Stimulated activated memory B cell treated with anti-CD40 and anti-IgM and Interleukin-4, amounts not matched to agents 10 μg/mL and 1 μg/mL and 100 μg/mL, for 72 hours (primary cell): Measurements from ENCODE around the gene PI3.

Source experiments
- ATAC-seq: fragments of 150-1000 bp; cut with Tn5 transposase; 2 replicates; pipeline ENCODE4 v1.10.0; 2021
- H3K27ac Mint-ChIP-seq: one replicate; pipeline ENCODE4 v1.8.0; 2022; ENCODE audit warnings: mild to moderate bottlenecking, mixed read lengths
- H3K27me3 Mint-ChIP-seq: one replicate; pipeline ENCODE4 v1.8.0; 2022; ENCODE audit warnings: mixed read lengths
- H3K36me3 Mint-ChIP-seq: one replicate; pipeline ENCODE4 v1.8.0; 2022; ENCODE audit warnings: mixed read lengths
- H3K4me1 Mint-ChIP-seq: one replicate; pipeline ENCODE4 v1.8.0; 2022; ENCODE audit warnings: mixed read lengths
- H3K4me3 Mint-ChIP-seq: one replicate; pipeline ENCODE4 v1.8.0; 2022; ENCODE audit warnings: mild to moderate bottlenecking, moderate library complexity, mixed read lengths
- H3K9me3 Mint-ChIP-seq: one replicate; pipeline ENCODE4 v1.8.0; 2022; ENCODE audit warnings: mixed read lengths

The PI3 gene

GRCh38 chr20:45218124-45218523 is 43.4 kb downstream of the PI3 start:
- Mint-ChIP-seq H3K4me3 (no peak overlapping the region), H3K4me1 (no peaks in the 10 kb centered on the region), H3K27me3 (peaks cover 67% of the 10 kb centered on the region), H3K9me3 (no peaks in the 10 kb centered on the region), H3K27ac (no peak overlapping the region), H3K36me3 (no peaks in the 10 kb centered on the region)
- no peak for ATAC-seq

- peak; percentile 24 for ATAC-seq
Observed at GRCh38 chr20:45218636-45219035, 43.9 kb downstream of the PI3 start.

GRCh38 chr20:45221076-45221475 is 46.4 kb downstream of the PI3 start, which contains the start of gene SEMG2:
Gene SEMG2 (plus strand): TSS chr20:45221373. CDS start chr20:45221390, 17 bp downstream.
- Mint-ChIP-seq H3K36me3 (no peaks in the 10 kb centered on the region), H3K4me3 (no peak within 1 kb of the TSS), H3K27me3 (peaks cover 63% of the 10 kb centered on the region), H3K9me3 (no peaks in the 10 kb centered on the region), H3K4me1 (no peaks in the 10 kb centered on the region), H3K27ac (no peak within 1 kb of the TSS)
- no peak for ATAC-seq

More at GRCh38 chr20:45218636-45219035, 43.9 kb downstream of the PI3 start:
- peaks cover 63% of the 10 kb centered on the region for H3K27me3 Mint-ChIP-seq
- no peaks in the 10 kb centered on the region for H3K4me1 Mint-ChIP-seq
- no peaks in the 10 kb centered on the region for H3K36me3 Mint-ChIP-seq
- no peak overlapping the region for H3K4me3 Mint-ChIP-seq
- no peak overlapping the region for H3K27ac Mint-ChIP-seq
- H3K9me3 Mint-ChIP-seq: no peaks in the 10 kb centered on the region

GRCh38 chr20:45223136-45223535 is 48.4 kb downstream of the PI3 start:
- H3K27ac Mint-ChIP-seq: no peak overlapping the region
- H3K36me3 Mint-ChIP-seq: no peaks in the 10 kb centered on the region
- peaks cover 56% of the 10 kb centered on the region for H3K27me3 Mint-ChIP-seq
- H3K9me3 Mint-ChIP-seq: no peaks in the 10 kb centered on the region
- no peak overlapping the region for H3K4me3 Mint-ChIP-seq
- no peak for ATAC-seq
- H3K4me1 Mint-ChIP-seq: no peaks in the 10 kb centered on the region
